Neural progenitor cell (in vitro differentiated cells): ENCODE data around the gene RGS7.

Experiments
- EZH2 ChIP-seq: fragments of 200-600 bp; sonication (generic); IDR thresholded peaks from 2 replicates; pipeline ENCODE4 v1.6.1; 2017; ENCODE audit warnings: antibody characterized with exemption, mild to moderate bottlenecking, moderate library complexity
- EZH2phosphoT487 ChIP-seq: fragments of 200-600 bp; sonication (generic); IDR thresholded peaks from 2 replicates; pipeline ENCODE4 v1.6.1; 2017; ENCODE audit warnings: antibody characterized with exemption
- TF ChIP-seq, protein P1 (sequence below): fragments of 200-600 bp; sonication (generic); IDR thresholded peaks from 2 replicates; pipeline ENCODE4 v1.5.1; 2017; ENCODE audit warnings: antibody characterized with exemption, mild to moderate bottlenecking

GRCh38 chr1:241311056-241311746 is 45.8 kb downstream of the RGS7 start:
- TF ChIP-seq, protein P1, sequence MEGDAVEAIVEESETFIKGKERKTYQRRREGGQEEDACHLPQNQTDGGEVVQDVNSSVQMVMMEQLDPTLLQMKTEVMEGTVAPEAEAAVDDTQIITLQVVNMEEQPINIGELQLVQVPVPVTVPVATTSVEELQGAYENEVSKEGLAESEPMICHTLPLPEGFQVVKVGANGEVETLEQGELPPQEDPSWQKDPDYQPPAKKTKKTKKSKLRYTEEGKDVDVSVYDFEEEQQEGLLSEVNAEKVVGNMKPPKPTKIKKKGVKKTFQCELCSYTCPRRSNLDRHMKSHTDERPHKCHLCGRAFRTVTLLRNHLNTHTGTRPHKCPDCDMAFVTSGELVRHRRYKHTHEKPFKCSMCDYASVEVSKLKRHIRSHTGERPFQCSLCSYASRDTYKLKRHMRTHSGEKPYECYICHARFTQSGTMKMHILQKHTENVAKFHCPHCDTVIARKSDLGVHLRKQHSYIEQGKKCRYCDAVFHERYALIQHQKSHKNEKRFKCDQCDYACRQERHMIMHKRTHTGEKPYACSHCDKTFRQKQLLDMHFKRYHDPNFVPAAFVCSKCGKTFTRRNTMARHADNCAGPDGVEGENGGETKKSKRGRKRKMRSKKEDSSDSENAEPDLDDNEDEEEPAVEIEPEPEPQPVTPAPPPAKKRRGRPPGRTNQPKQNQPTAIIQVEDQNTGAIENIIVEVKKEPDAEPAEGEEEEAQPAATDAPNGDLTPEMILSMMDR = no peak
- no peak for TF ChIP-seq EZH2phosphoT487
- no peak for TF ChIP-seq EZH2
